ENCODE data around the gene MEGF8.

Gene MEGF8

DNA sequence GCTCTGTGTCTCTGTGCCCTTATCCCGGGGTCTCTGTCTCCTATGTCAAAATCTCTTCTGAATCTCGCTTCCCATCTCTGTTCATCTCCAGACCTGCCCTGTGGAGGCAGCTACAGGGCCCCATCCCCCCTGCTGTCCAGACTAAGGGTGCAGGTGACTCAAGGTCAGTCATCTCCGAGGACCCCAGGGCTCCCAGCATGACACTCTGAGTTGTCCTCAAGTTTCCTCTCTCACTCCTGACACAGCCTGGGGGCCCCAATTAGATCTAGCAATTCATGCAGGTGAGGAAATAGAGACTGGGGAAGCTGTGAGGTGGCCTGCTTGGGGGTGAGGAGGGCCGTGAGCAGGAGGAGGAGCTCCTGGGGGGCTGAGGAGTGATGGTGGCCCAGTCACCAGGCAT lies 66.7 kb downstream of the MEGF8 start:
- no peak for DNase-seq

DNA sequence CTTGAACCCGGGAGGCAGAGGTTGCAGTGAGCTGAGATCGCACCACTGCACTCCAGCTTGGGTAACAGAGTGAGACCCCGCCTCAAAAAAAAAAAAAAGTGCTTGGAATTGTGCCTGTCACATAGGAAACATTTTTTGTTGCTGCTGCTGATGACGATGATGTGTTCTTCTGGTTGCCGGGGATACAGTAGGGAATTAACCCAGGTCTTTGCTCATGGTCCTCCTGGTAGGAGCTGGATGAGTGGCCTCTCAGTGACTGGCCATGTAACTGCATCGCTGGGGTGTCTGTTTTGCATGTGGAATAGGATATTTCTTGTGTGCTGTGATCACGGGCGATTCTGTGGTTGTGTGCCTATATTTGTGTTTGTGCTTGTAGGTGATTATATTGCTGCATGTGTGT lies 69.3 kb downstream of the MEGF8 start:
- no peak for DNase-seq

DNA sequence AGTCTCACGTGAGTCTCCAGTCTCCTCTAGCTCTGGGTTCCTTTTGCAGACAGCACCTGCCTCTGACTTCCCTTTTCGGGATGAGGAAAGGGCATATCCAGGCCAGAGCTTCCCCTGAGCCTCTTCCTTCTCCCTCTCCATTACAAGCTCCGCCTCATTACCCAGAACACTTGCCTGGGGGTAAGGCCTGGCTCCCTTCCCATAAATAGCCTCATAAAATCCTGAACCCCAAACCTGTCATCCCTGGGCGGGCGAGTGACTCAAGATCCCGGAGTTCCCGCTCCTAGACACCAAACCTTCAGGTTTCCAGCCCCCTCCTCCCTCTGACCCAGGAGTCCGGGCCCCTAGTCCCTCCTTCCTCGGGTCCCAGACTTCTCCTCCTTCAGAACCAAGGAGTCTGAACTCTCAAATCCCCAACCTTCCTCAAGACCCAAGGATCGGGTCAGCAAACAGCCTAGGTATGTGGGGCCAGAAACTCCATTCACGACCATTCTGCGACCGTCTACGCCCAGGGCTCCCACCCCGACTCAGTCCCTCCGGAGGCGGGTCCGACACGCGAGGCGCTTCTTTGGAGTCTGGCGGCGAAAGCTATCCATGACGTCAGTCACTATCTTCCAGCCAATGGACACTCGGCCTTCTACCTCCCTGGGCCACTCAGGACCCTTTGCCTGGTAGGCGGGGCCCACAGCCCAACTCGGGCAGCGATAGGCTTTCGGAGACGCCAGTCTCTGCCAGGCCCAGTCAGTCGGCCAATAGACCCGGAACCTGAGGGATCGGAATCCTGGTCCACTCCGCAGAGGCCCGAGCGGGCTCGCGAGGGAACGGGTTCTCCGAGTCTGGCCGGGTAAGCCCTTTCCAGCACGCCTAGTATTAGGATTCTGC lies 71.2 kb downstream of the MEGF8 start:
- DNase-seq, result peak; percentile 99

DNA sequence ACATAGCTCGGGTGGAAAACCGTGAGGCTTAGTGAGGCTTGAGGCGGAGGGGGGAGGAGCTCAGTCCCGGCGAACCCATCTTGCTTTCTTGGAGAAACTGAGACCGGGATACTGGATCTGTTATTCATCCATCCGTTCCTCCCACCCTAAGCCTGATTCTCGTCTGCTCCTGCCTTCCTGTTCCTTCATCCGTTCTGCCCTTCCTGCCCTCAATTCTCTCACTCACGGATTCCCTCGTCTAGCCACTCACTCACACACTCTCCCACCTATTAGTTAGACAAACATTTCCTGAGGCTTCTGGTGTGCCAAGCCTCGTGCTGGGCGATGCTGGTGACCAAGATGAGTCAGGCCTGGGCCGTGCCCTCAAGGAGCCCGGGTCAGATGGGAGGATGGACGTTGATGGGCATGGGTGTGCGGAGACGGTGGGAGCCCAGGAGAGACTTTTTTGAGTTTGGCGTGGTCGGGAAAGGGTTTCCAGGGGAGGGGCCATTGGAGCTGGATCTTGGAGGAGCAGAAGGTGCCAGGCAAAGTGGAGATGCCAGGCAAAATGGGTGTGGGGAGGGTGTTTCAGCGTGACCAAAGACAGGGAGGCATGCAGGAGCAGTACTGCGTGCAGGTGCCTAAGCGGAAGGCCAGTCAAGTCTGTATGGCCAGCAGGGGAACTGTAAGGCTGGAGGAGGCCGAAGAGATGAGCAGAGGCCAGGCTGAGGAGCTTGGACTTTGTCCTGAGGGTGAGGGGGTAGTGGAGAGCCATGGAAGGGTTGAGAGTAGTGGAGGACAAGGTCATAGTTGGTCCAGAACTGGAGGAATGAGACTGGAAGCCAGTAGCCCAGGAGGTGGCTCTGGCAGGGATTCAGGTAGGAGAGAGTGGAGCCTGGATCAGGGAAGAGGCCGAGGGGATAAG lies 72.1 kb downstream of the MEGF8 start:
- DNase-seq, result no peak

DNA sequence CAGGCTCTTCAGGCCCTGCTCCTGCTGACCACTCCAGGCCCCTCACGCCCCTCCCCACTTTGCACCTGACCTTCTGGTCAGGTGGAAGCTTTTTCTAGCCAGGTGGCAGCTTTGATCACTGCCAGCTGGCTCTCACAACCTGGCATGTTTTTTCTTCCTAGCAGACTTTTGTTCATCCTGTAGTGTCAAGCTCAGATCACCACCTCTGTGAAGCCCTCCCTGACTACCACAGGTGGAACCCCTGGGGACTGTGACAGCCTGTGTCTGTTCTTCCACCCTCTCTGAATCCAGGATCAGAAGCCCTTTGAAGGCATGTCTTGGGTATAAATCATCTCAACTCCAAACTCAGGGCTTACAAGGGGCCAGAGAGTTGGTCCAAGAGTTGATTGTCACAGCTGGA lies 75.0 kb downstream of the MEGF8 start:
- DNase-seq, result no peak

DNA sequence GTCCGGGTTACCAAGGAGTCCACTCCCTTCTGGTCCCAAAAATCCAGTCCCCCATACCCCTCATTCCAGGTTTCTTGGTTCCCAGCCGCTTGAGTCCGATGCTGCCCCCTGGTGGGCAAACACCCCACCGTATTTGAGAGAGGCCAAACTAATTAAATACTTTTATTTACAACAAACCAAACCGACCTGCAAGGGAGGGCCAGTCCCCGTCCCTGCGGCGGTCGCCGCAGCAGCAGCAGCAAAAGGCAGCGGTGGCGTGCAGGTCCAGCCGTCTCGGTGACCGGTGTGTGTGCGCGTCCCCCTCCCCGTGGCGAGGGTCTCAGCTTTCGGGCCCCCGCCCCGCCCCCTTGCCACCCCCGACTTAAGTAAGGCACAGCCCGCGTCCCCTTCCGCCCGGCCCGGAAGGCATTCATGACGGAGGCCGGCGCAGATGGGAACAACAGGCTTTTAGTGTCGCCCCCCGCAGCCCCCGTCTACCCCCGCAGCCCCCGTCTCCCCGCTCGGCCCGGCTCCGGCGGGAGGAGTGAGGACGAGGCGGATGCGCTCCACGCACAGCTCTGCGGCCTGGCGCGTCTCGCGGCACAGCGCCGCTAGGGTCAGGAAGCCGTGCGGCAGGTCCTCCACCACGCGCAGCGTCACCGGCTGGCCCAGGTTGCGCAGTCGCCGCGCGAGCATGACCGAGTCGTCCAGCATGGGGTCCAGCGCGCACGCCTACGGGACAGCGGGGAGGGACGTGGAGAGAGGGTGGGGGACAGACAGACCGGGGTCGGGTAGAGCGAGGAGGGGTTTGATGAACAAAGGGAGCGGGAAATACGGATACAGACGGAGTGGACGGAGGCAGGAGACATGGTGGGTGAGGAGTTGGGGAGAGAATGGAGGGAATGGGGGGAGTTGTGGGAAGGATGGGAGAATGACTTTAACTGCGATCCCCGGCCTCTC lies 76.2 kb downstream of the MEGF8 start:
- peak; percentile 75 to 90 for DNase-seq

DNA sequence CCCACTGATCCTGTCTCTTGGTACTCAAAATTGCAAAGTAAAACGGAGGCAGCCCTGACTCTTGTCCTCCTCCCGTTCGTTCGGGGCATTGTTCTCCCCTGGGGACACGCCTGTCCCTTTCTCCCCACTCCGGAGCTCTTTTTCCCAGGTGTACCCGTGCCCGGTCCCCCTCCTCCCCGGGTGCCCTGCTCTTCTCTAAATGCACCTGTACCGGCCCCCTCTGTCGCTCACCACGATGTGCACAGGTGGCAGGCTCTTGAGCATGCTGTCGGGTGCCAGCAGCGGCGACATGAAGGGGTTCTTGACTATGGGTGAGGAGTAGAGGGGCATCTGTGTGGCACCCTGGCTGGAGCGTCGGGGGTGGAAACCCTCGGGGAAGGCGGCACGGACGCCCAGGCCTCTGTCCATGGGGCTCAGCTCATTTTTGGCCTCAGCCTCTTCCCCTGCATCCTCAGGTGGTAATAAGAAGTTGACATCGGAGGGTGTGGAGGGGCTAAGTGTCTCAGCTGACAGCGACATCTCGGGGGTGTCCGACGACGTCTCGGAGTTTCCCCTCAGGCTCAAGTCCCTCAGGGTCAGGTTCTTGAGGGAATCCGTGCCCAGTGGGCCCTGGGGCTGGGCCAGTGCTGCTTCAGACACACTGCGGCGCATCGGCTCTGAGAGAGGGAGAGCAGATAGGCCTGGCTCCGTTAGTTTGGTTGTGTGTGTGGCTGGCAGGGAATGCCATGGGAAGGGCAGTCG lies 77.1 kb downstream of the MEGF8 start:
- DNase-seq, result peak in 1 of 2 experiments; percentile 39

DNA sequence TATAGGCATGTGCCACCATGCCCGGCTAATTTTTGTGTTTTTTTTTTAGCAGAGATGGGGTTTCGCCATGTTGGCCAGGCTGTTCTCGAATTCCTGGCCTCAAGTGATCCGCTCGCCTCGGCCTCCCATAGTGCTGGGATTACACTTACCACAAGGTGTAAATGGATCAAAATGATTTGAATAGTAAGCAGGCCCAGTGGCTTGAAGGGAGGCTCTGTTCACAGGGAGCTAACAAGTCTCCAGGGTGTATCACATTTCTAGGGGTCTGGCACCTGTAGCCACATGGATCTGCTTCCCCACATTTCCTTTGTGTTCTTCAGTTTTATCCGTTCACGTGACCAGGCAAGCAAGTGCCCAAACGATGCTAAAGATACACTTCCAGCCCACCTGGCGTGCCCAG lies 78.2 kb downstream of the MEGF8 start:
- peak; percentile 79 to 85 for DNase-seq

DNA sequence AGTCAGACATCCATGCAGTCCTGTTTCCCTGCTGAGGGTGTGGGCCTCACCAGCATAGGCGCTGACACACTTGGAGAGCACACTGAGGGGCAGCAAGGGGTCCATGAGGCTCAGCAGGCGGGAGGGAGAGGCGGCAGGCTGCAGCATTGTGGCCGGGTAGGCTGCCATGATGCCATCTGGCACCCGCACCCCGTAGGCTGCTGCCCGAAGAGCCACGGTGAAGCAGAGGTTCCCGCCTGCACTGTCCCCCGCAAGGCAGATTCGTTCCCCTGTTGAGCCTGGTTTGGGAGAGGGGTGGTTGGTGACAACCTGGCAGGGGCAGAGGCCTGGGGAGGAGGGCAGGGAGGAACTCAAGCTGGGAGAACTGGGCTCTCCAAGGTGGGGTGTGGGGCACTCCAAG lies 80.7 kb downstream of the MEGF8 start:
- no peak for DNase-seq

DNA sequence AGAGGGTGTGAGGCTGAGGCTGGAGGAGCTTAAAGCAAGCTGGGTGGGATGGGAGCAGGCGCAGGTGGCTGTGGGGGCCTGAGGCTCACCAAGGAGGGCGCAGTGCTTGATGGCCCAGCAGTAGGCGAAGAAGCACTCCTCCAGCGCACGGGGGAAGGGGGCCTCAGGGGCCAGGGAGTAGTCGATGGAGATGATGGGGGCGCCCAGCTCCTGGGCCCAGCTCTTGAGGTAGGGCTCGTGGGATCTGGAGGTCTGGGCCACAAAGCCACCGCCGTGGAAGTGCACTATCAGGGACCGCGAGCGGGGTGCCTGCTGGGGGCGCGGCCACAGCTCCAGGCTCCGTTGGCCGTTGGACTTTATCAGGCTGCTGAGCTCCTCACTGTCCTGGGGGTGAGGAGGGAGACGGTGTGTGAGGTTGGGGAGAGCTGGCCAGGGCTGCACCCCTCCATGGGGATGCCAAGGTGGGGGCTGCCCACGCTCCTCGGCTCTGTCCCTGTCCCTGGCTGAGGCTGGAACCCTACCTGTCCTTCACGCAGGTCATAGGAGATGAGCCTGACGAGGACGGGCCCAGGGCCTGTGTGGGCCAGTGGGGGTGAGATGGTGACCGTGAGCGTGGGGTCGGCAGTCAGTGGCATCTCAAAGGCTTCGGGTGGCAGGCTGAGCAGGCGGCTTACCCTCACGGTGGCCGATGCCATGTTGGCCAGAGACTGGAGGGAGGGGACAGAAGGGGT lies 81.8 kb downstream of the MEGF8 start:
- no peak for DNase-seq

DNA sequence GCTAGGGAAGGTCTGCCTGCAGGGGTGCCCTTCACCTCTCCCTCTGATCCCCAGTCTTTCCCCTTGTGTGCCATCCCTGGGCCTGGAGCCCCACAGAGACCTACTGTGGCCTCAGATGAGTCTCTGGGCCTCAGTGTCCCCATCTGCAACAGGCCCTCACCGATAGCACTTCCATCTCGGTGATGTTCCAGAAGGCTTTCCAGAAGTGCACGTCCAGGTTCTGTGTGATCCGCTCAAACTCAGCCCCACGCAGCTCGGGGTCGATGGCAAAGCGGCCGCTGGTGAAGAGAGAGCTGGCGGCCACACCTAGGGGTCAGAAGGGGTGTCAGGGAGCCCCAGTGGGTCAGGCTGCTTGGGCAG lies 82.4 kb downstream of the MEGF8 start:
- DNase-seq, result no peak

DNA sequence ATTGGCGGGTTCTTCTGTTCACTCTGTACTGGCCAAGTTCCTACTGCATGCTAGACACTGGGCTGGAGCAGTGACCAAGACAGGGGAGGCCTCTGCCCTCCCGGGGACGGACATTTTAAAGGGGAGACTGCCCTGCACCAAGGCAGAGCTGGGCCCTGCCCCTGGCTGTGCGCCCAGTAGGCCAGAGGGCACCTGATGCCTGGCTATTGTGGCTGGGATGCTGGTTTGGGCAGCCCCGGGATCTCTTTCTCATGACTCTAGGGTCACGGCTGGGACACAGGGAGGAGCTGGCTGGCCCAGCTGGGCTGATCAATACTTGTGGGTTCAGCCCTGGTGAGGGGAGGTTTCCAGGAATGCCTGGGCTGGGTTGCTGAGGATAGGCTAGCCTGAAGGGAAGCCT lies 84.0 kb downstream of the MEGF8 start:
- DNase-seq, result no peak

DNA sequence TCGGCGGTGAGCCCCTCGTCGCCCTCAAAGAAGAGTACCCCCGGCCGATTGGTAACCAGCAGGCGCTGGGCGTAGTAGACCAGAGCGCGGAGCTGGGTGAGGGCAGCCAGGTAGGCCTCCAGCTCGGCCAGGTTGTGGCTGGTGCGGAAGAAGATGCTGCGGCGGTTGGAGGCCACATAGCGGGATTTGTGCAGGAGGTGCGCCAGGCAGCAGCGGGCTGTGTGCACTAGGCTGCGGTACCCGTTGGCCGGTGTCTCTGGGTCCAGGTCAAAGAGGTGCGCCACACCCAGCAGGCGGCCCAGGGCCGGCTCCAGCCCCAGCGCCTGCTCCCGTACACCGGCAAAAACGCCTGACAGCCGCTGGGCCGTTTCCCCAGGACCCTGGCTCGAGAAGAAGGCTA lies 84.9 kb downstream of the MEGF8 start:
- no peak for DNase-seq

DNA sequence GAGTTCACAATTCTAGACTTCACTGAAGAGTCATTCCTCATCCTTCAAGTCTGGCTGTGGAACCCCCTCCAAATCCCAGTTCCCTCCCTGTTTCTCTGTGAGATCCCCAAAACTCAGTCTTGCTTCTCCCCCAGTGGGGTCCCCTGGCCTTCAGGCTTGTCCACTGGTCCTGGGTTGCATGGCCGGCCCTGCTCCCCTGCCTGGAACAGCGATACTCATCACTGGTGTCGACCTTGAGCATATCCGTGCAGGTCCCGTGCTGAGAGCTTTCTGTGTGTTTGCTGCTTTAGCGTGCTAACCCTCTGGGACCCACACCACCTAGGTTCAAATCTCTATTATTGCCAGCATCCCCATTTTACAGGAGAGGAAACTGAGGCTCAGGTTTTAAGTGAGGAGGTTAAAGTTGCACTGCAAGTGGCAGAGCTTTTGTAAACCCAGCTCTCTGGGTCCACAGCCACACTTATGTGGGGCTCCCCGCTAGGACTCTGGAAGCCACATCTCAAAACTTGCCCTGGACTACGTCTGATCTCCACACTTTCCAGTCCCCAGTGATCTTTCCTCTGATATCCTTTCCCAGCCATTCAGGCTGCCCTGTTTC lies 86.2 kb downstream of the MEGF8 start:
- no peak for DNase-seq

DNA sequence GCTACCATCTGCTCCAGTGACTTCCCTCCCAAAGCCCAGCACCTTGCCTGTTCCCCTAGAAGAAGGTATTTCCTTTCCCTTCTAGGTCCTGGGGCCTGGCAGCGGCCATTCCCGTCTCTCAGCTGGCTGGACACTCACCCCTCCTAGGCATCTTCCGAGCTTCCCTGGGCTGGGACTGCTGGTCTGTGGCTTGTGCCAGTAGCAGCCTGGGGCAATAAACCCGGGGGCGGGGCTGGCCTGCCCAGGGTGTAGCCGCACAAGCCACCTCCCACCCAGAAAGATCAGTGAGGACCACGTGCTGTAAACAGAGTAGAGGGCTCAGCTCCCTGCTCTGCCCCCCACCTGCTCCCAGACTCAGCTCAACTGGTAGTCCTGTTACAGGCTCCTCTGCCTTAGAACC lies 86.8 kb downstream of the MEGF8 start:
- DNase-seq, result peak; percentile 11 to 66

DNA sequence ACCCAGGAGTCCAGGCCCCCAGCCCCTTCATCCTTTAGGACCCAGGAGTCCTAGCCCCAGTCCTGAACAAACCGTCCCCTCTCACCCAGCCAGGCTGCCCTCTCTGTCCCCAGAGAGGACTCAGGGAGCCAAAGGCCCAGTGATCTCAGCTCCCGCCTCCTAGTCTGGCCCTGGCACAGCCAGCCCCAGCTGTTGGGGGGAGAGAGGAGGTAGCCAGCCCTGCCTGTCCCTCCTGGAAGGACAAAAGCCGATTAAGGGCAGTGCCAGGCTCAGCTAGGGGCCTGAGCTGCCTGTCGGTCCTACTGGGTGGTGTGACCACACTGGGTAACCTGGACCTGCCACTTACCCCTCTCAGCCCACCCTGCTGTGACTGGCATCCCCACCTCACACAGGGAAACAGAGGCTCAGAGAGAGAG lies 87.2 kb downstream of the MEGF8 start:
- peak in 1 of 2 experiments; percentile 47 for DNase-seq

DNA sequence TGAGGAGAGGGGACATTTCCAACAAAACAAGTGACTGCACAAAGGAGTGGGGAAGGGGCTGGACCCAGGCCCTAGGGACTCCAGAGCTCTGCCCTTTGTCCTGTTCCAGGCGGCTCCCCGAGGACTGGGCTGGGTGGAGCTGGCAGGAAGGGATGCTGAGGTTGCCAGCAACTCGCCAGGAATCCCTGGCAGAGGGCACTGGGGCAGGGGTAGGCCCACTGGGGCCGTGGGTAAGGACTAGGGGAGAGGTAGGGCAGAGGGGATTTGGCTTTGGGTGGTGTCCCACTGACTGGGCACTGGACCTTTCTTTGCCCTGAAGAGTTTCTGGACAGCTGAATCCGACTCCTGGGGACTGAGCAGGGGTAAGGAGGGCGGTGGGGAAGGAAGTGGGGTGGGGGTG lies 93.9 kb downstream of the MEGF8 start:
- DNase-seq, result no peak

DNA sequence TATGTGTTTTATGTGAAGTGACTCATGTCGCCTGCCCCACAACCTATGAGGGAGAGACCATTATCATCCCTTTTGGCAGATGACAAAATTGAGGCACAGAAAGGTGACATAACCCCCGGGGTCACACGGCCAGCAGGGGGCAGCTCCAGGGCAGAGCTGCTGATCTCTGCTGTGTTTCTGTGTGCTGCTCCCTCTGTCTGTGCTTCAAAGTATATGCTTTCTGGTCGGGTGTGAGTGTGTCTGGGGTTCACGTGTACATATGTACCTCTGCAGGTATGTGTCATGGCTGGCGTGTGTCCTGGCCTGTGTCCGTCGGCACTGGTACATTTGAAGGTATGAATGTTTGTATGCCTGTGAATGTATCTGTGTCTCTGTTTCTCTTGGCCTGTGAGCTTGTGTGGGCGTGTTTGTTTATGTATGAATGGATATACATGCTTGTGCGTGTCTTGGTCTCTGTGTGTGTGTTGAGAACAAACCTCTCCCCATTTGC lies 94.7 kb downstream of the MEGF8 start:
- DNase-seq, result peak; percentile 36 to 80

DNA sequence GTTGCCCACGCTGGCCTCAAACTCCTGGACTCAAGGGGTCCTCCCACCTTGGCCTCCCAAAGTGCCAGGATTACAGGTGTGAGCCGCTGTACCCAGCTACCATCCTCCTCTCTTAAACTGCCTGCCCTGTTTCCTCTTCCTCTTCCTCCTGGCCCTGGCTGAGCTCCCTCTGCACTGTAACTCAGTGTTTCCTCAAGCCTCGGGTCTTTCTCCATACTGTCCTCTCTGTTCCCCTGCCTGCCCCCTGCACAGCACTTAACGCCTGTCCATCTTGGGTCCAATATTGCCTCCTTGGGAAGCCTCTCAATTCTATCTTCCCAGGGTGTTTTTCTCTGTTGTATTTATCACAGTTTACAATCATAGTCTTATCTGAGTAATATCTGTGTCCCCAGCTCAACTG lies 95.7 kb downstream of the MEGF8 start:
- no peak for DNase-seq

DNA sequence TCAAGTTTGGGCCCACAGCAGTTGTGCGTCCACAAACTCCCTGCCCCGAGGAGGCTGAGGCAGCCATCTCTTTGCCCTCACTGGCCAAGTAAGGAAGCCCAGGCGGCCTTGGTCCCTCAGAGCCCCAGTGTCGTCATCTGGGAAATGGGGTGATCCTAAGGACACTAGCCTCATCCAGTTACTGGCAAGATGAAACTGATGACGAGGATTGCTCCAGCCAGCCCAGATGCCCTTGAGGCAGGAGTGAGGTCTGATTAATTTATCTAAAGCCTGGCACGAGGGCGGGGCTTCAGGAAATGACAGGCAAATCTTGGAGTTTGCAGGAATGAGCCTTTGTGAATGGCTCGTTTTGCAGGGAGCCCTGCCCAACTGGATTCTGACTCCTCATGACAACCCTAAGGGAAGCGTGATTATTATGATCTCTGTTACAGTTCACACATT lies 96.2 kb downstream of the MEGF8 start:
- peak in 1 of 2 experiments; percentile 18 for DNase-seq

Data from NCI-H526 (cell line).